ENCODE results near the gene NCCRP1. TPM values are rescaled to one million over a fixed set of nuclear protein-coding genes. Genes with fewer than 3 reads are reported as not detected.

The NCCRP1 gene
- total and polyA plus RNA-seq, 8 donors, result 0.96 to 8.5 (median 3.2) TPM

DNA sequence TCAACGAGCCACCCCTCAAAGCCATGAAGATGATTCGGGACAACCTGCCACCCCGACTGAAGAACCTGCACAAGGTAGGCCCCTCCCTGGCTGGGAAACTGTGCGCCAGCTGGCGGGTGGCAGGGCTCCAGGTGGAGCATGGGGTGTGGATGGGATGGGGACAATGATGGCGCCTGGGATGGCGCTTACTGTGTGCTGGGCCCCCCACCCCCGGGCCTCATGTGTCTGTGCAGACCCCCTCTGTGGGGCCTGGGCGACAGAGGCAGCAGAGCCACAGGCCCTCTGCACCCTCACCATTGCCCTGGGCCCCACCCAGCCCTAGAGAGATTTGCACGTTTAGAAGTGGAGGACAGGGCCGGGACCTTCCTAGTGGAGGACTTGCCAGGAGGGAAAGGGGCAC lies 19.0 kb upstream of the NCCRP1 start:
- intact Hi-C loops (cut with DNase I), result no loop called here
- DNase-seq (peak in 1 of 6 donors; percentile 55), ATAC-seq (no peak), FAIRE-seq (no peak)
- Histone ChIP-seq H3K4me3 (no peak overlapping the region), H3K9me3 (no peaks in the 10 kb centered on the region), H3K36me3 (peaks cover 0 to 18% (median 17%) of the 10 kb centered on the region in 3 donors), H3K27ac (no peak overlapping the region), H3K27me3 (no peaks in the 10 kb centered on the region), H3K4me1 (no peaks in the 10 kb centered on the region)
- TF ChIP-seq, protein P1, sequence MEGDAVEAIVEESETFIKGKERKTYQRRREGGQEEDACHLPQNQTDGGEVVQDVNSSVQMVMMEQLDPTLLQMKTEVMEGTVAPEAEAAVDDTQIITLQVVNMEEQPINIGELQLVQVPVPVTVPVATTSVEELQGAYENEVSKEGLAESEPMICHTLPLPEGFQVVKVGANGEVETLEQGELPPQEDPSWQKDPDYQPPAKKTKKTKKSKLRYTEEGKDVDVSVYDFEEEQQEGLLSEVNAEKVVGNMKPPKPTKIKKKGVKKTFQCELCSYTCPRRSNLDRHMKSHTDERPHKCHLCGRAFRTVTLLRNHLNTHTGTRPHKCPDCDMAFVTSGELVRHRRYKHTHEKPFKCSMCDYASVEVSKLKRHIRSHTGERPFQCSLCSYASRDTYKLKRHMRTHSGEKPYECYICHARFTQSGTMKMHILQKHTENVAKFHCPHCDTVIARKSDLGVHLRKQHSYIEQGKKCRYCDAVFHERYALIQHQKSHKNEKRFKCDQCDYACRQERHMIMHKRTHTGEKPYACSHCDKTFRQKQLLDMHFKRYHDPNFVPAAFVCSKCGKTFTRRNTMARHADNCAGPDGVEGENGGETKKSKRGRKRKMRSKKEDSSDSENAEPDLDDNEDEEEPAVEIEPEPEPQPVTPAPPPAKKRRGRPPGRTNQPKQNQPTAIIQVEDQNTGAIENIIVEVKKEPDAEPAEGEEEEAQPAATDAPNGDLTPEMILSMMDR (IDR thresholded peaks at IDR 0.05), result no peak
- 90 to 92% methylated on average over 11 of the region's 11 CpGs for WGBS, 2 donors

DNA sequence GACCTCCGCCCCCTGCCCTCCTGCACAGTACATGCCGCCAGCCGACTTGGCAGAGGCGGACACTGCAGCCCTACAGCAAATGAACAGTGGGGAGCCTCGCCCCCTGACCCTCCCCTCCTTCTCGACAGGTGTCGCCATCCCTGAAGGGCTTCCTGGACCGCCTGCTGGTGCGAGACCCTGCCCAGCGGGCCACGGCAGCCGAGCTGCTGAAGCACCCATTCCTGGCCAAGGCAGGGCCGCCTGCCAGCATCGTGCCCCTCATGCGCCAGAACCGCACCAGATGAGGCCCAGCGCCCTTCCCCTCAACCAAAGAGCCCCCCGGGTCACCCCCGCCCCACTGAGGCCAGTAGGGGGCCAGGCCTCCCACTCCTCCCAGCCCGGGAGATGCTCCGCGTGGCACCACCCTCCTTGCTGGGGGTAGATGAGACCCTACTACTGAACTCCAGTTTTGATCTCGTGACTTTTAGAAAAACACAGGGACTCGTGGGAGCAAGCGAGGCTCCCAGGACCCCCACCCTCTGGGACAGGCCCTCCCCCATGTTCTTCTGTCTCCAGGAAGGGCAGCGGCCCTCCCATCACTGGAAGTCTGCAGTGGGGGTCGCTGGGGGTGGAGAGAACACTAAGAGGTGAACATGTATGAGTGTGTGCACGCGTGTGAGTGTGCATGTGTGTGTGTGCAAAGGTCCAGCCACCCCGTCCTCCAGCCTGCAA lies 18.3 kb upstream of the NCCRP1 start:
- 93 to 95% methylated on average over 26 to 30 of the region's 30 CpGs for WGBS, 2 donors
- Histone ChIP-seq H3K27ac (no peak overlapping the region), H3K27me3 (no peaks in the 10 kb centered on the region), H3K4me3 (no peak overlapping the region), H3K4me1 (no peaks in the 10 kb centered on the region), H3K9me3 (no peaks in the 10 kb centered on the region), H3K36me3 (peaks cover 0 to 17% (median 16%) of the 10 kb centered on the region in 3 donors)
- DNase-seq (peak in 3 of 6 donors; percentile 15 to 79 (median 48)), ATAC-seq (no peak), FAIRE-seq (no peak)
- intact Hi-C loops (cut with DNase I), result no loop called here
- TF ChIP-seq, protein P1 (IDR thresholded peaks at IDR 0.05), result no peak

DNA sequence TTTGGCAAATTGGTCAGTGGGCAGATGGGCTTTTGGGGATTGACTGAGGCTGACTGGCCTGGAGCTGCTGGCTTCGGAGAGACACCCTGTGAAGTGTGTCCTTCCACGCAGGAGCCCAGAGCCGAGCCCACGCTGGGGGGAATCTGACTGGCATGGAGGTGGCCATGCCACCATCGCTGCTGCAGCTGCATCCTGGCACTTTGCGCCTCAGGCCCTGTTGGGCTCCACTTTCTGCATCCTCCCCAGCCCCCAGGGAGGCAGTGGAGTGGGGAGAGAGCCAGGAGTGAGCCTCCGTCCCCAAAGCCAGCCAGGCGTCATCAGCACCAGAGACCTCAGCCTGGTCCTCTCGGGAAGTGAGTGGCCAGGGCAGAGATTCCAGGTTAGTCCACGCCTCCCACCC lies 17.0 kb upstream of the NCCRP1 start:
- ATAC-seq, result peak in 1 of 4 donors; percentile 15
- WGBS, 2 donors, result 88 to 93% methylated on average over 10 of the region's 10 CpGs

DNA sequence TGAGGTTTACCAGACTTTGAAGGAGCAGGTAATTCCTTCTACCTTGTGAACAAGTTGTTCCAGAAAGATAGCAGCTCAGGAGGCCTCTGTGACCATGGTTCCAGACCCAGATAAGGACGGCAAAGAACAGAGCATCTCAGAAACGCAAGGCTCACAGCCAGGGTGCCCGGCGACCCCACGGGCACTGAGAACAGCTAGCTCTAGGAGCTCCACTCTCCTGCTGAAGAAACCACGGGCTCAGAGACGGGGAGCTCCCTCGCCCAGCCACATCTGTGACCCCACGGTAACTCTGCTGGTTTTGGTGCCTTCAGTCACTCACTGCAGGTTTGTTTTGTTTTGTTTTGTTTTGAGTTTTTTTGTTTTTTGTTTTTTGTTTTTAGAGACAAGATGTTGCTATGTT lies 16.0 kb upstream of the NCCRP1 start:
- no peaks in the 10 kb centered on the region for H3K27me3 ChIP-seq
- H3K4me3 ChIP-seq, result no peak overlapping the region
- no peak overlapping the region for H3K27ac ChIP-seq
- intact Hi-C loops (cut with DNase I), result loop anchor here in 1 of 3 donors (10.0 kb wide), 1 partner anchor 46 kb away; no protein-coding TSS in a partner anchor
- ATAC-seq (no peak), FAIRE-seq (no peak), DNase-seq (no peak)
- TF ChIP-seq, protein P1 (IDR thresholded peaks at IDR 0.05), result no peak
- no peaks in the 10 kb centered on the region for H3K9me3 ChIP-seq
- peaks cover 0 to 16% (median 10%) of the 10 kb centered on the region in 3 donors for H3K36me3 ChIP-seq
- no peaks in the 10 kb centered on the region for H3K4me1 ChIP-seq
- WGBS, 2 donors, result 76 to 77% methylated on average over 9 of the region's 9 CpGs

More for the DNA sequence above, 17.0 kb upstream of the NCCRP1 start:
- Histone ChIP-seq H3K36me3 (peaks cover 0 to 17% (median 14%) of the 10 kb centered on the region in 3 donors), H3K4me1 (no peaks in the 10 kb centered on the region), H3K27me3 (no peaks in the 10 kb centered on the region), H3K9me3 (no peaks in the 10 kb centered on the region), H3K4me3 (no peak overlapping the region), H3K27ac (no peak overlapping the region)
- DNase-seq (peak in 1 of 6 donors; percentile 51), FAIRE-seq (no peak)
- intact Hi-C loops (cut with DNase I), result loop anchor here in 1 of 3 donors (10.0 kb wide), 1 partner anchor 45 kb away; no protein-coding TSS in a partner anchor
- TF ChIP-seq, protein P1 (IDR thresholded peaks at IDR 0.05), result no peak

All from pancreas (tissue), 10 donors.